B cell (primary cell): Measurements from ENCODE around the gene KIF27.

Source experiments
- CTCF ChIP-seq: fragments of 200-600 bp; IDR thresholded peaks from one replicate; pipeline ENCODE4 v1.8.0; 2022; ENCODE audit warnings: antibody characterized with exemption, mild to moderate bottlenecking
- EZH2 ChIP-seq: IDR thresholded peaks from 2 replicates; pipeline ENCODE4 v1.6.1; 2012; ENCODE audit warnings: borderline replicate concordance, low read depth, mild to moderate bottlenecking, moderate library complexity, low read length; ENCODE audit not compliant: insufficient read depth, poor library complexity, severe bottlenecking

- no peak for TF ChIP-seq CTCF
- TF ChIP-seq EZH2 = no peak
Measured at GRCh38 chr9:83932851-83933250, 11.6 kb upstream of the KIF27 start.
